ENCODE measurements around the gene SEMA7A.

- TF ChIP-seq CTCF (IDR thresholded peaks at IDR 0.05) (no peak), POLR2A (IDR thresholded peaks at IDR 0.05) (no peak)
Observed at GRCh38 chr15:74392902-74393301, 40.9 kb downstream of the SEMA7A start.

Measured in uterus (tissue), 2 donors.